Measurements from ENCODE around the gene S100PBP. TPM values are rescaled to one million over a fixed set of nuclear protein-coding genes. Genes with fewer than 3 reads are reported as not detected.

The S100PBP gene
- total and polyA plus RNA-seq, 10 of the 15 experiments (the other 5 are each of a cell fraction or from before 2014, with no cell fraction given) = 17.0 to 98.3 (median 40.6) TPM

GRCh38 chr1:32864375-32865019 lies 47.0 kb downstream of the S100PBP start (continued):
- no peak for TF ChIP-seq TAF1 (IDR thresholded peaks at IDR 0.05; ENCODE audit: borderline replicate concordance, low read depth, low read length)
- TF ChIP-seq, protein P1, sequence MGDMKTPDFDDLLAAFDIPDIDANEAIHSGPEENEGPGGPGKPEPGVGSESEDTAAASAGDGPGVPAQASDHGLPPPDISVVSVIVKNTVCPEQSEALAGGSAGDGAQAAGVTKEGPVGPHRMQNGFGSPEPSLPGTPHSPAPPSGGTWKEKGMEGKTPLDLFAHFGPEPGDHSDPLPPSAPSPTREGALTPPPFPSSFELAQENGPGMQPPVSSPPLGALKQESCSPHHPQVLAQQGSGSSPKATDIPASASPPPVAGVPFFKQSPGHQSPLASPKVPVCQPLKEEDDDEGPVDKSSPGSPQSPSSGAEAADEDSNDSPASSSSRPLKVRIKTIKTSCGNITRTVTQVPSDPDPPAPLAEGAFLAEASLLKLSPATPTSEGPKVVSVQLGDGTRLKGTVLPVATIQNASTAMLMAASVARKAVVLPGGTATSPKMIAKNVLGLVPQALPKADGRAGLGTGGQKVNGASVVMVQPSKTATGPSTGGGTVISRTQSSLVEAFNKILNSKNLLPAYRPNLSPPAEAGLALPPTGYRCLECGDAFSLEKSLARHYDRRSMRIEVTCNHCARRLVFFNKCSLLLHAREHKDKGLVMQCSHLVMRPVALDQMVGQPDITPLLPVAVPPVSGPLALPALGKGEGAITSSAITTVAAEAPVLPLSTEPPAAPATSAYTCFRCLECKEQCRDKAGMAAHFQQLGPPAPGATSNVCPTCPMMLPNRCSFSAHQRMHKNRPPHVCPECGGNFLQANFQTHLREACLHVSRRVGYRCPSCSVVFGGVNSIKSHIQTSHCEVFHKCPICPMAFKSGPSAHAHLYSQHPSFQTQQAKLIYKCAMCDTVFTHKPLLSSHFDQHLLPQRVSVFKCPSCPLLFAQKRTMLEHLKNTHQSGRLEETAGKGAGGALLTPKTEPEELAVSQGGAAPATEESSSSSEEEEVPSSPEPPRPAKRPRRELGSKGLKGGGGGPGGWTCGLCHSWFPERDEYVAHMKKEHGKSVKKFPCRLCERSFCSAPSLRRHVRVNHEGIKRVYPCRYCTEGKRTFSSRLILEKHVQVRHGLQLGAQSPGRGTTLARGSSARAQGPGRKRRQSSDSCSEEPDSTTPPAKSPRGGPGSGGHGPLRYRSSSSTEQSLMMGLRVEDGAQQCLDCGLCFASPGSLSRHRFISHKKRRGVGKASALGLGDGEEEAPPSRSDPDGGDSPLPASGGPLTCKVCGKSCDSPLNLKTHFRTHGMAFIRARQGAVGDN (IDR thresholded peaks at IDR 0.05) = no peak
- TF ChIP-seq ZNF217 (IDR thresholded peaks at IDR 0.05) = no peak
- TF ChIP-seq NBN (IDR thresholded peaks at IDR 0.05) = no peak
- TF ChIP-seq POLR2AphosphoS2 (IDR thresholded peaks at IDR 0.05; ENCODE audit: low read depth, low read length) = no peak

GRCh38 chr1:32865639-32866405 lies 48.4 kb downstream of the S100PBP start:
- CTCF ChIA-PET = interaction anchor here (1.6 to 2.2 kb wide), 2 partner anchors 9 to 153 kb away, joined by 4 to 9 read pairs; no protein-coding TSS in a partner anchor
- BruUV-seq (replicated peaks) = no TSS peak
- in situ Hi-C loops (cut with MboI) = no loop called here
- TF ChIP-seq ATF3 (IDR thresholded peaks at IDR 0.05; ENCODE audit: borderline replicate concordance, extremely low read depth, low read depth, low read length) (no peak), CHD4 (IDR thresholded peaks at IDR 0.05) (no peak), ATF2 (IDR thresholded peaks at IDR 0.05; ENCODE audit: low read length) (no peak), IKZF2 (IDR thresholded peaks at IDR 0.05) (no peak)
- TF ChIP-seq, protein P2, sequence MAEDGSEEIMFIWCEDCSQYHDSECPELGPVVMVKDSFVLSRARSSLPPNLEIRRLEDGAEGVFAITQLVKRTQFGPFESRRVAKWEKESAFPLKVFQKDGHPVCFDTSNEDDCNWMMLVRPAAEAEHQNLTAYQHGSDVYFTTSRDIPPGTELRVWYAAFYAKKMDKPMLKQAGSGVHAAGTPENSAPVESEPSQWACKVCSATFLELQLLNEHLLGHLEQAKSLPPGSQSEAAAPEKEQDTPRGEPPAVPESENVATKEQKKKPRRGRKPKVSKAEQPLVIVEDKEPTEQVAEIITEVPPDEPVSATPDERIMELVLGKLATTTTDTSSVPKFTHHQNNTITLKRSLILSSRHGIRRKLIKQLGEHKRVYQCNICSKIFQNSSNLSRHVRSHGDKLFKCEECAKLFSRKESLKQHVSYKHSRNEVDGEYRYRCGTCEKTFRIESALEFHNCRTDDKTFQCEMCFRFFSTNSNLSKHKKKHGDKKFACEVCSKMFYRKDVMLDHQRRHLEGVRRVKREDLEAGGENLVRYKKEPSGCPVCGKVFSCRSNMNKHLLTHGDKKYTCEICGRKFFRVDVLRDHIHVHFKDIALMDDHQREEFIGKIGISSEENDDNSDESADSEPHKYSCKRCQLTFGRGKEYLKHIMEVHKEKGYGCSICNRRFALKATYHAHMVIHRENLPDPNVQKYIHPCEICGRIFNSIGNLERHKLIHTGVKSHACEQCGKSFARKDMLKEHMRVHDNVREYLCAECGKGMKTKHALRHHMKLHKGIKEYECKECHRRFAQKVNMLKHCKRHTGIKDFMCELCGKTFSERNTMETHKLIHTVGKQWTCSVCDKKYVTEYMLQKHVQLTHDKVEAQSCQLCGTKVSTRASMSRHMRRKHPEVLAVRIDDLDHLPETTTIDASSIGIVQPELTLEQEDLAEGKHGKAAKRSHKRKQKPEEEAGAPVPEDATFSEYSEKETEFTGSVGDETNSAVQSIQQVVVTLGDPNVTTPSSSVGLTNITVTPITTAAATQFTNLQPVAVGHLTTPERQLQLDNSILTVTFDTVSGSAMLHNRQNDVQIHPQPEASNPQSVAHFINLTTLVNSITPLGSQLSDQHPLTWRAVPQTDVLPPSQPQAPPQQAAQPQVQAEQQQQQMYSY (CRISPR knock-in tag; IDR thresholded peaks at IDR 0.05) = no peak

More at GRCh38 chr1:32865639-32866405, 48.4 kb downstream of the S100PBP start:
- POLR2A ChIA-PET = interaction anchor here (0.5 kb wide), 1 partner anchor 358 kb away, joined by 3 read pairs; no protein-coding TSS in a partner anchor
- Histone ChIP-seq H3K79me2 (ENCODE audit: control insufficient read depth, insufficient read depth, low read length) (no peaks in the 10 kb centered on the region), H3K4me2 (ENCODE audit: control insufficient read depth, insufficient read depth) (no peak overlapping the region), H4K20me1 (ENCODE audit: control insufficient read depth, insufficient read depth) (no peaks in the 10 kb centered on the region), H3K27me3 (replicated peaks in 1 of 2; ENCODE audit: control insufficient read depth in 2 of 2, insufficient read depth in 2 of 2, low read length in 1 of 2) (no peaks in the 10 kb centered on the region; a peak in 1 of 4 replicates), H3K36me3 (ENCODE audit: control insufficient read depth in 2 of 2, insufficient read depth in 2 of 2, low read length in 1 of 2) (peaks cover 7 to 12% of the 10 kb centered on the region in 2 experiments; a peak in 3 of 4 replicates), H3K4me3 (no peak overlapping the region), H3K27ac (ENCODE audit: control insufficient read depth, insufficient read depth) (no peak overlapping the region), H3K9me3 (replicated peaks; ENCODE audit: control insufficient read depth, insufficient read depth, low read length) (no peaks in the 10 kb centered on the region), H2AFZ (ENCODE audit: control insufficient read depth, low read depth, low read length) (no peak overlapping the region), H3K4me1 (ENCODE audit: control insufficient read depth, insufficient read depth, low read length) (no peaks in the 10 kb centered on the region), H3K9ac (ENCODE audit: control insufficient read depth, insufficient read depth, low read length) (no peak overlapping the region)
- no peak for FAIRE-seq
- no peak for DNase-seq (ENCODE audit: low read depth, low spot score)
- SMC1A ChIA-PET (ENCODE audit: uncharacterized antibody, unreplicated experiment) = interaction anchor here (1.4 kb wide), 1 partner anchor 153 kb away, joined by 3 read pairs; no protein-coding TSS in a partner anchor
- RAD21 ChIA-PET (ENCODE audit: unreplicated experiment) = interaction anchor here (1.3 kb wide), 1 partner anchor 37 kb away, joined by 3 read pairs; no protein-coding TSS in a partner anchor
- intact Hi-C loops (cut with micrococcal nuclease; ENCODE audit: unreplicated experiment) = no loop called here
- WGBS (ENCODE audit: insufficient coverage, insufficient replicate concordance, low lambda C conversion rate, missing lambda C conversion rate) = 81% methylated on average over 3 of the region's 3 CpGs
- ATAC-seq = no peak

All from GM12878 (cell line).